ENCODE results near the gene DDOST. TPM values are rescaled to one million over a fixed set of nuclear protein-coding genes. Genes with fewer than 3 reads are reported as not detected.

DDOST gene
- total and polyA plus RNA-seq, 12 donors = 123 to 349 (median 202) TPM

DNA sequence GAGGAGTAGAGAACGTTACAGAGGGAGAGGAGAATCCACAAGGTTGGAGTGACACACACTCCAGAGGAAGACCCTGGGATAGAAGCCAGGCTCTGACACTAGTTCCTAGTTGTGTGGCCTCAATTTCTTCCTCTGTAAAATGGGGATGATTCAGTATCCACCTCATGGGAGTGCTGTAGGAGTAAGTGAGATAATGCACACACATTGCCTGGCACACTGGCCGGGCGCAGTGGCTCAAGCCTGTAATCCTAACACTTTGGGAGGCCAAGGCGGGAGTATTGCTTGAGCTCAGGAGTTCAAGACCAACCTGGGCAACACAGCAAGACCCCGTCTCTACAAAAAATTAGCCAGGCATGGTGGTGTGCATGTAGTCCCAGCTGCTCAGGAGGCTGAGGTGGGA, 47.7 kb upstream of the DDOST start:
- Histone ChIP-seq H3K4me1 (replicated peaks in 1 of 2) (no peaks in the 10 kb centered on the region), H3K4me3 (no peak overlapping the region), H3K27me3 (no peaks in the 10 kb centered on the region), H3K36me3 (replicated peaks in 1 of 2) (no peaks in the 10 kb centered on the region), H3K9me3 (replicated peaks in 1 of 3) (no peaks in the 10 kb centered on the region), H3K27ac (no peak overlapping the region)
- TF ChIP-seq CTCF (IDR thresholded peaks at IDR 0.05) = no peak
- no peak for TF ChIP-seq POLR2A (IDR thresholded peaks at IDR 0.05)
- intact Hi-C loops (cut with DNase I) = no loop called here
- WGBS, 4 donors = 69 to 81% (median 76%) methylated on average over 4 to 5 of the region's 5 CpGs
- no peak for DNase-seq

DNA sequence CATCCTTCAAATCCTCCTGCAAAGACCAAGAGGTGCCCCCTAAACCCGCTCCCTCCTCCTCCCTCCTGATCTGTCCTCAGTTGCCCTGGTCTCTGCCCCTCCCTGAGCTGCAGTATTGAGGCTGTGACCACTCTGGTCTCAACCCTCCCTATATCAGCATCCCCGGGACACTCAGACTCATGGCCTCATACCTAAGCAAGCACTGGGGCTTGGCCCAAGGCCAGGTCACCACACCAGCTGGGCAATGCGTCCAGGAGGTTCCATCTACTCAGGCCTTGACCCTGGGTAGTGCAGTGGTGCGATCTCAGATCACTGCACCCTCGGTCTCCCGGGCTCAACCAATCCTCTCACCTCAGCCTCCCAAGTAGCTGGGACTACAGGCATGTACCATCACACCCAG, 46.9 kb upstream of the DDOST start:
- Histone ChIP-seq H3K4me3 (no peak overlapping the region), H3K4me1 (replicated peaks in 1 of 2) (no peaks in the 10 kb centered on the region), H3K36me3 (replicated peaks in 1 of 2) (no peaks in the 10 kb centered on the region), H3K9me3 (replicated peaks in 1 of 3) (no peaks in the 10 kb centered on the region), H3K27me3 (no peaks in the 10 kb centered on the region), H3K27ac (no peak overlapping the region)
- intact Hi-C loops (cut with DNase I) = no loop called here
- WGBS, 4 donors = 57 to 66% (median 61%) methylated on average over 4 to 6 of the region's 6 CpGs
- no peak for DNase-seq
- no peak for TF ChIP-seq POLR2A (IDR thresholded peaks at IDR 0.05)
- TF ChIP-seq CTCF (IDR thresholded peaks at IDR 0.05) = no peak

DNA sequence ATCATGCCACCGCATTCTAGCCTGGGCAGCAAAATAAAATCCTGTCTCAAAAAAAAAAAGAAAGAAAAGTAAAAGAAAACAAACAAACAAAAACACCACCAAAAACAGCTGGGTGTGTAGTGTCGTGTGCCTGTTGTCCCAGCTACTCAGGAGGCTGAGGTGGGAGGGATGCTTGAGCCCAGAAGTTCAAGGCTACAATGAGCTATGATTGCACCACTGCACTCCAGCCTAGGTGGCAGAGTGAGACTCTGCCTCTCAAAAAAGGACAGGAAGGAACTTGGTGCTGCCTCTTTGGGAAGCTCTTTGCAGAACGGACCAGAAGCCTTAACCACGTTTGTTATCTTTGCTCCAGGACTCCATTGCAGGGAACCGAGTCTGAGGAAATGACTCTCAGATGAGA, 45.7 kb upstream of the DDOST start:
- no peaks in the 10 kb centered on the region for H3K4me1 ChIP-seq (replicated peaks in 1 of 2)
- no peak overlapping the region for H3K27ac ChIP-seq
- H3K9me3 ChIP-seq (replicated peaks in 1 of 3) = no peaks in the 10 kb centered on the region
- no peaks in the 10 kb centered on the region for H3K27me3 ChIP-seq
- DNase-seq = peak in 3 of 7 donors; percentile 51 to 53 (median 52)
- WGBS, 4 donors = 32 to 42% (median 38%) methylated on average over 5 of the region's 5 CpGs
- H3K4me3 ChIP-seq = no peak overlapping the region
- H3K36me3 ChIP-seq (replicated peaks in 1 of 2) = no peaks in the 10 kb centered on the region
- no peak for TF ChIP-seq POLR2A (IDR thresholded peaks at IDR 0.05)
- TF ChIP-seq CTCF (IDR thresholded peaks at IDR 0.05) = no peak
- intact Hi-C loops (cut with DNase I) = no loop called here

DNA sequence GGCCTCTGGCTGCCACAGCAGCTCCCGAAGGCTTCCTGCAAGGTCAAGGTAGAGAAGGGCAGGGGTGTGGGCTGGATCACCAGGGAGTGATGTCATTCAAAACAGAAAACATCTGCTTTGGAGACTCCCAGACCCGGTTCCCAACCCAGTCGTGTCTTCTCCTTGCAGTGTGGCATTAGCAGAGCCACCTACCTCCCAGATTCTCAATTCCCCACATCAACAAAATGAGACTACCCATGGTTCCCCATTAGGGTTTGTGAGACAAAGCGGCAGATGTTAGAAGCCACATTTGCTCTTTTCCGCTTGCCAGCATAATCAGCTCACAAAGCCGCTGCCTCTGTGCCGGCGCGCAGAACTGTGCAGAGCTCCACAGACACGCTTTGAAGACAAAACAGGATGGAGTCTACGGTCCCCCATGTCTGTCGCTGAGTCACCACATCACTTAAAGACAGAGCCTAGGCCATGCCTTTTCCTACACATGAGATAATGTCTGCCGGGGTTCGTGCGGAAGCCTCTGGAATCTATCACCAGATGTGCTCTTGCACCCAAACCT, 44.1 kb upstream of the DDOST start:
- TF ChIP-seq POLR2A (IDR thresholded peaks at IDR 0.05) (no peak), CTCF (IDR thresholded peaks at IDR 0.05) (no peak)
- no peak overlapping the region for H3K4me3 ChIP-seq
- WGBS, 4 donors = 86 to 92% (median 87%) methylated on average over 15 of the region's 15 CpGs
- intact Hi-C loops (cut with DNase I) = no loop called here
- H3K27me3 ChIP-seq = no peaks in the 10 kb centered on the region
- H3K9me3 ChIP-seq (replicated peaks in 1 of 3) = no peaks in the 10 kb centered on the region
- H3K4me1 ChIP-seq (replicated peaks in 1 of 2) = no peaks in the 10 kb centered on the region
- H3K27ac ChIP-seq = no peak overlapping the region
- no peak for DNase-seq
- H3K36me3 ChIP-seq (replicated peaks in 1 of 2) = no peaks in the 10 kb centered on the region

Data from adrenal gland (tissue), 12 donors.